Measurements from ENCODE around the gene PRELID1.
A peak's percentile ranks its signal among the peaks of the same experiment; 100 is the strongest.
"Not testable (repeated sequence)": the region's sequence is repeated elsewhere in the genome, so short reads cannot be mapped to it uniquely, and the experiment has no call there.

The PRELID1 gene

GRCh38 chr5:177336603-177337494 is 33.2 kb downstream of the PRELID1 start:
- DNase-seq, result no peak

GRCh38 chr5:177338251-177339106 is 34.9 kb downstream of the PRELID1 start:
- no peak for DNase-seq

- DNase-seq, result no peak
Observed at GRCh38 chr5:177339107-177339638, 35.6 kb downstream of the PRELID1 start.

- not testable (repeated sequence) for DNase-seq
Observed at GRCh38 chr5:177343000-177343399, 39.4 kb downstream of the PRELID1 start.

GRCh38 chr5:177343777-177344176 is 40.2 kb downstream of the PRELID1 start:
- no peak for DNase-seq

GRCh38 chr5:177344891-177345290 is 41.3 kb downstream of the PRELID1 start:
- no peak for DNase-seq

- DNase-seq, result no peak
Observed at GRCh38 chr5:177346820-177347219, 43.2 kb downstream of the PRELID1 start.

GRCh38 chr5:177347699-177348098 is 44.1 kb downstream of the PRELID1 start:
- no peak for DNase-seq

- no peak for DNase-seq
Observed at GRCh38 chr5:177349362-177349647, 45.7 kb downstream of the PRELID1 start.

- no peak for DNase-seq
Observed at GRCh38 chr5:177349762-177350161, 46.2 kb downstream of the PRELID1 start.

GRCh38 chr5:177350776-177351391 is 47.3 kb downstream of the PRELID1 start:
- DNase-seq, result no peak

GRCh38 chr5:177351392-177352329 is 48.1 kb downstream of the PRELID1 start, which contains the start of gene LMAN2:
TSS of gene LMAN2 (minus strand) at chr5:177351668. CDS start at chr5:177351647, 21 bp downstream.
- DNase-seq, result peak; percentile 98

- DNase-seq, result no peak
Observed at GRCh38 chr5:177353093-177353492, 49.5 kb downstream of the PRELID1 start.

- DNase-seq, result no peak
Observed at GRCh38 chr5:177354256-177354655, 50.7 kb downstream of the PRELID1 start.

- no peak for DNase-seq
Observed at GRCh38 chr5:177354711-177355110, 51.1 kb downstream of the PRELID1 start.

- DNase-seq, result no peak
Observed at GRCh38 chr5:177355162-177355867, 51.7 kb downstream of the PRELID1 start.

- DNase-seq, result no peak
Observed at GRCh38 chr5:177355868-177356168, 52.2 kb downstream of the PRELID1 start.

All from fibroblast of skin of scalp (primary cell).